Mononuclear cell (primary cell): ENCODE results near the gene ALS2CL. TPM values are rescaled to one million over a fixed set of nuclear protein-coding genes. Genes with fewer than 3 reads are reported as not detected.
A peak's percentile ranks its signal among the peaks of the same experiment; 100 is the strongest.
"Not testable (repeated sequence)": the region's sequence is repeated elsewhere in the genome, so short reads cannot be mapped to it uniquely, and the experiment has no call there.

Source experiments
- H3K27me3 ChIP-seq: 2 replicates; pipeline ENCODE4 v1.6.0; 2011; ENCODE audit warnings: low read length, control low read depth; ENCODE audit not compliant: insufficient read depth
- H3K4me1 ChIP-seq: 2 replicates; pipeline ENCODE4 v1.5.1; 2011; ENCODE audit warnings: mild to moderate bottlenecking, low read length, control low read depth; ENCODE audit not compliant: insufficient read depth
- H3K4me3 ChIP-seq: 2 replicates; pipeline ENCODE4 v1.5.1; 2011; ENCODE audit warnings: mild to moderate bottlenecking, low read length, moderate library complexity
- H3K9me3 ChIP-seq: 2 replicates; pipeline ENCODE4 v1.5.1; 2011; ENCODE audit warnings: low read depth, mild to moderate bottlenecking, control low read depth, low read length
- total RNA-seq: library from RNA; depleted of rRNA; stranded (reverse); fragments of >200 nt; gene quantifications from one replicate; pipeline ENCODE4 v1.2.3, GENCODE V29; 2012

Gene ALS2CL
- total RNA-seq = 5.4 TPM

GRCh38 chr3:46693038-46693891 lies at the start of gene ALS2CL:
Gene ALS2CL (minus strand): TSS chr3:46693679. CDS start chr3:46689440, 4,239 bp downstream.
- Histone ChIP-seq H3K4me1 (peaks cover 59% of the 10 kb centered on the region), H3K9me3 (no peaks in the 10 kb centered on the region), H3K4me3 (peak within 1 kb of the TSS; percentile 49), H3K27me3 (peaks cover 4% of the 10 kb centered on the region)

- Histone ChIP-seq H3K27me3 (no peaks in the 10 kb centered on the region), H3K9me3 (no peaks in the 10 kb centered on the region), H3K4me3 (no peak overlapping the region), H3K4me1 (no peaks in the 10 kb centered on the region)
Measured at GRCh38 chr3:46742992-46743585, 49.6 kb upstream of the ALS2CL start.

GRCh38 chr3:46739565-46739964 lies 46.1 kb upstream of the ALS2CL start:
- H3K27me3 ChIP-seq, H3K4me3 ChIP-seq, H3K9me3 ChIP-seq, H3K4me1 ChIP-seq: not testable (repeated sequence)

- H3K27me3 ChIP-seq = no peaks in the 10 kb centered on the region
- no peaks in the 10 kb centered on the region for H3K9me3 ChIP-seq
- H3K4me1 ChIP-seq = no peaks in the 10 kb centered on the region
- no peak overlapping the region for H3K4me3 ChIP-seq
Measured at GRCh38 chr3:46737329-46737731, 43.9 kb upstream of the ALS2CL start.

- Histone ChIP-seq H3K27me3 (no peaks in the 10 kb centered on the region), H3K9me3 (no peaks in the 10 kb centered on the region), H3K4me1 (no peaks in the 10 kb centered on the region), H3K4me3 (no peak overlapping the region)
Measured at GRCh38 chr3:46736006-46736872, 42.8 kb upstream of the ALS2CL start.

- Histone ChIP-seq H3K4me1 (no peaks in the 10 kb centered on the region), H3K4me3 (no peak overlapping the region), H3K9me3 (no peaks in the 10 kb centered on the region), H3K27me3 (no peaks in the 10 kb centered on the region)
Measured at GRCh38 chr3:46734773-46735172, 41.3 kb upstream of the ALS2CL start.

- Histone ChIP-seq H3K27me3 (no peaks in the 10 kb centered on the region), H3K4me3 (no peak overlapping the region), H3K4me1 (no peaks in the 10 kb centered on the region), H3K9me3 (no peaks in the 10 kb centered on the region)
Measured at GRCh38 chr3:46733026-46733800, 39.7 kb upstream of the ALS2CL start.

GRCh38 chr3:46731795-46732194 lies 38.3 kb upstream of the ALS2CL start:
- Histone ChIP-seq H3K27me3 (no peaks in the 10 kb centered on the region), H3K4me3 (no peak overlapping the region), H3K9me3 (no peaks in the 10 kb centered on the region), H3K4me1 (no peaks in the 10 kb centered on the region)

GRCh38 chr3:46730819-46731218 lies 37.3 kb upstream of the ALS2CL start:
- no peaks in the 10 kb centered on the region for H3K4me1 ChIP-seq
- no peaks in the 10 kb centered on the region for H3K9me3 ChIP-seq
- H3K4me3 ChIP-seq = no peak overlapping the region
- no peaks in the 10 kb centered on the region for H3K27me3 ChIP-seq

GRCh38 chr3:46729038-46729437 lies 35.6 kb upstream of the ALS2CL start:
- Histone ChIP-seq H3K4me3 (no peak overlapping the region), H3K9me3 (no peaks in the 10 kb centered on the region), H3K27me3 (no peaks in the 10 kb centered on the region), H3K4me1 (no peaks in the 10 kb centered on the region)

- no peak overlapping the region for H3K4me3 ChIP-seq
- H3K4me1 ChIP-seq = no peaks in the 10 kb centered on the region
- peaks cover 3% of the 10 kb centered on the region for H3K27me3 ChIP-seq
- no peaks in the 10 kb centered on the region for H3K9me3 ChIP-seq
Measured at GRCh38 chr3:46725621-46726314, 32.3 kb upstream of the ALS2CL start.

GRCh38 chr3:46724424-46724823 lies 30.9 kb upstream of the ALS2CL start:
- Histone ChIP-seq H3K4me1 (no peaks in the 10 kb centered on the region), H3K9me3 (no peaks in the 10 kb centered on the region), H3K4me3 (no peak overlapping the region), H3K27me3 (peaks cover 4% of the 10 kb centered on the region)

- H3K4me3 ChIP-seq = no peak overlapping the region
- H3K4me1 ChIP-seq = no peaks in the 10 kb centered on the region
- H3K9me3 ChIP-seq = no peaks in the 10 kb centered on the region
- peaks cover 4% of the 10 kb centered on the region for H3K27me3 ChIP-seq
Measured at GRCh38 chr3:46722443-46722842, 29.0 kb upstream of the ALS2CL start.

- Histone ChIP-seq H3K4me3 (no peak overlapping the region), H3K27me3 (peaks cover 4% of the 10 kb centered on the region), H3K4me1 (no peaks in the 10 kb centered on the region), H3K9me3 (no peaks in the 10 kb centered on the region)
Measured at GRCh38 chr3:46721009-46721408, 27.5 kb upstream of the ALS2CL start.
